HCT116 (cell line): ENCODE results near the gene SEC22A. TPM values are rescaled to one million over a fixed set of nuclear protein-coding genes. Genes with fewer than 3 reads are reported as not detected.

ENCODE experiments used
- ATAC-seq: fragments of 200-7000 bp; cut with Tn5 transposase; 2 replicates; pipeline ENCODE4 v1.9.1; 2020; ENCODE audit warnings: mild to moderate bottlenecking, moderate library complexity
- BruUV-seq: library from RNA; stranded (reverse); fragments of 400-500 nt; replicated peaks from 2 replicates; lab custom pipeline; 2021; lab: Mats Ljungman, UMichigan
- CTCF ChIA-PET: fragments of 300-600 bp; sonication (Branson Sonifier 250); formaldehyde crosslinking; loops from one replicate; lab custom pipeline; 2021; ENCODE audit warnings: antibody characterized with exemption; lab: Charles Lee
- POLR2A ChIA-PET: fragments of 300-600, 350-600 bp; sonication (Branson Sonifier 250); formaldehyde crosslinking; loops from one replicate; lab custom pipeline; 2021; ENCODE audit warnings: antibody characterized with exemption; lab: Charles Lee
- RAD21 ChIA-PET, 2 experiments: fragments of 300-600 bp; sonication (Branson Sonifier 250); formaldehyde crosslinking; loops; one replicate each; lab custom pipeline; 2023; ENCODE audit warnings: low total read pairs in 2 of 2; ENCODE audit not compliant: uncharacterized antibody in 2 of 2, unreplicated experiment in 2 of 2, low non-redundant PET in 1 of 2; lab: Charles Lee
- DNase-seq: peaks from one replicate; pipeline ENCODE4 v3.0.0-alpha.2; 2010; ENCODE audit warnings: low read depth, low spot score
- H2AFZ ChIP-seq: fragments of 200-600 bp; shearing (Covaris generic), sonication (generic); 2 replicates; pipeline ENCODE4 v1.6.1; 2017; ENCODE audit warnings: low read depth, mixed run types, mixed read lengths, antibody characterized with exemption, low read length; ENCODE audit not compliant: poor library complexity, severe bottlenecking
- H3K27ac ChIP-seq: 2 replicates; pipeline ENCODE4 v1.5.1; 2012; ENCODE audit warnings: low read depth, low read length
- H3K27me3 ChIP-seq: fragments of 200-600 bp; sonication (generic); 2 replicates; pipeline ENCODE4 v1.6.1; 2016; ENCODE audit warnings: mixed run types, low read length, mixed read lengths; ENCODE audit not compliant: insufficient read depth
- H3K36me3 ChIP-seq, 2 experiments: fragments of 200-500 bp in 1 of 2; fragments of 200-600 bp in 1 of 2; sonication (Bioruptor generic) in 1 of 2; sonication (generic) in 1 of 2; 2 replicates each; pipeline versions ENCODE4 v1.5.1 to v1.6.1; 2014 to 2016; ENCODE audit warnings: low read length in 2 of 2, inconsistent platforms in 1 of 2, mixed read lengths in 1 of 2, mixed run types in 1 of 2; ENCODE audit not compliant: insufficient read depth in 2 of 2, control insufficient read depth in 1 of 2
- H3K4me1 ChIP-seq, 2 experiments: fragments of 200-600 bp in 1 of 2; sonication (generic) in 1 of 2; 2 replicates each; pipeline versions ENCODE4 v1.5.1 to v1.6.1; 2012 to 2017; ENCODE audit warnings: low read length in 2 of 2, inconsistent platforms in 1 of 2, mild to moderate bottlenecking in 1 of 2, mixed read lengths in 1 of 2, mixed run types in 1 of 2, moderate library complexity in 1 of 2; ENCODE audit not compliant: insufficient read depth in 2 of 2, control insufficient read depth in 1 of 2
- H3K4me2 ChIP-seq: fragments of 200-600 bp; sonication (generic); 2 replicates; pipeline ENCODE4 v1.6.1; 2017; ENCODE audit warnings: mixed run types, low read length, mixed read lengths
- H3K4me3 ChIP-seq, 2 experiments: fragments of 200-600 bp in 1 of 2; sonication (generic) in 1 of 2; replicated peaks in 1 of 2; 2 replicates each; pipeline ENCODE4 v1.5.1; 2011 to 2016; ENCODE audit warnings: low read length in 2 of 2, control low read depth in 1 of 2, low read depth in 1 of 2, mild to moderate bottlenecking in 1 of 2, mixed read lengths in 1 of 2, mixed run types in 1 of 2
- H3K79me2 ChIP-seq: fragments of 200-600 bp; sonication (generic); 2 replicates; pipeline ENCODE4 v1.6.1; 2017; ENCODE audit warnings: mild to moderate bottlenecking, mixed run types, low read length, moderate library complexity, mixed read lengths; ENCODE audit not compliant: insufficient read depth
- H3K9ac ChIP-seq: fragments of 200-600 bp; sonication (generic); 2 replicates; pipeline ENCODE4 v1.6.1; 2016; ENCODE audit warnings: low read length, mixed read lengths
- H3K9me2 ChIP-seq: fragments of 200-600 bp; sonication (generic), shearing (Covaris generic); 2 replicates; pipeline ENCODE4 v1.6.1; 2017; ENCODE audit warnings: mixed run types, mild to moderate bottlenecking, moderate library complexity; ENCODE audit not compliant: insufficient read depth
- H3K9me3 ChIP-seq, 2 experiments: fragments of 200-500 bp in 1 of 2; fragments of 200-600 bp in 1 of 2; sonication (Bioruptor generic) in 1 of 2; sonication (generic) in 1 of 2; 2 replicates each; pipeline ENCODE4 v1.6.1; 2014 to 2017; ENCODE audit warnings: low read length in 2 of 2, mixed read lengths in 2 of 2, inconsistent platforms in 1 of 2, low read depth in 1 of 2, mild to moderate bottlenecking in 1 of 2, mixed run types in 1 of 2, moderate library complexity in 1 of 2; ENCODE audit not compliant: control insufficient read depth in 1 of 2, insufficient read depth in 1 of 2
- H4K20me1 ChIP-seq: fragments of 200-600 bp; sonication (generic), shearing (Covaris generic); 2 replicates; pipeline ENCODE4 v1.6.1; 2017; ENCODE audit warnings: mixed run types, mild to moderate bottlenecking, moderate library complexity; ENCODE audit not compliant: insufficient read depth
- ATF3 ChIP-seq: IDR thresholded peaks from 2 replicates; pipeline ENCODE4 v1.6.1; 2012
- CBX3 ChIP-seq: IDR thresholded peaks from 2 replicates; pipeline ENCODE4 v1.6.1; 2012; ENCODE audit warnings: low read depth
- CTCF ChIP-seq, 3 experiments: fragments of 200-600 bp in 1 of 3; sonication (generic) in 1 of 3; IDR thresholded peaks in 2 of 3; conservative IDR thresholded peaks in 1 of 3; 2 replicates each; pipeline ENCODE4 v1.5.1; 2012 to 2017; ENCODE audit warnings: low read depth in 2 of 3, low read length in 2 of 3, antibody characterized with exemption in 1 of 3, borderline replicate concordance in 1 of 3, control low read depth in 1 of 3, mild to moderate bottlenecking in 1 of 3, mixed read lengths in 1 of 3, mixed run types in 1 of 3, moderate library complexity in 1 of 3; ENCODE audit not compliant: insufficient read depth in 1 of 3
- ELF1 ChIP-seq: IDR thresholded peaks from 2 replicates; pipeline ENCODE4 v1.6.1; 2012; ENCODE audit warnings: low read depth, borderline replicate concordance
- EZH2 ChIP-seq: fragments of 200-600 bp; sonication (generic); IDR thresholded peaks from 2 replicates; pipeline ENCODE4 v1.6.1; 2017; ENCODE audit warnings: antibody characterized with exemption, mixed run types
- FOSL1 ChIP-seq: IDR thresholded peaks from 2 replicates; pipeline ENCODE4 v1.6.1; 2012; ENCODE audit warnings: low read depth
- POLR2AphosphoS5 ChIP-seq: IDR thresholded peaks from 2 replicates; pipeline ENCODE4 v1.6.1; 2011; ENCODE audit warnings: mild to moderate bottlenecking, low read depth, low read length, moderate library complexity
- RAD21 ChIP-seq: IDR thresholded peaks from 2 replicates; pipeline ENCODE4 v1.6.1; 2012; ENCODE audit warnings: low read depth, mild to moderate bottlenecking
- SIN3A ChIP-seq: IDR thresholded peaks from 2 replicates; pipeline ENCODE4 v1.6.1; 2012; ENCODE audit warnings: low read depth
- SP1 ChIP-seq: IDR thresholded peaks from 2 replicates; pipeline ENCODE4 v1.6.1; 2012; ENCODE audit warnings: low read depth
- SRF ChIP-seq: IDR thresholded peaks from 2 replicates; pipeline ENCODE4 v1.6.1; 2012; ENCODE audit warnings: low read depth
- YY1 ChIP-seq: IDR thresholded peaks from 2 replicates; pipeline ENCODE4 v1.6.1; 2011; ENCODE audit warnings: low read length, low read depth, moderate library complexity, mild to moderate bottlenecking; ENCODE audit not compliant: insufficient replicate concordance; ENCODE audit errors: extremely low read depth
- ZNF274 ChIP-seq: fragments of 200-500 bp; sonication (Bioruptor generic); IDR thresholded peaks from 2 replicates; pipeline ENCODE4 v1.6.1; 2014; ENCODE audit warnings: mild to moderate bottlenecking, low read depth, low read length, inconsistent platforms
- intact Hi-C: fragments of 100-400 bp; cut with micrococcal nuclease; formaldehyde crosslinking; loops from 2 replicates; pipeline ENCODE4 v1.10.0; 2022
- total RNA-seq: library from RNA; stranded (reverse); gene quantifications from one replicate; pipeline ENCODE4 v1.2.1, GENCODE V29; 2021; ENCODE audit not compliant: unreplicated experiment

SEC22A gene
- total RNA-seq, 1 experiment from 2014 or later: 10.6 TPM

- no peak overlapping the region for H3K4me2 ChIP-seq
- H3K79me2 ChIP-seq: no peaks in the 10 kb centered on the region
- no peak overlapping the region for H3K27ac ChIP-seq
- no peak overlapping the region for H3K4me3 ChIP-seq
- no peak overlapping the region for H2AFZ ChIP-seq
- H3K27me3 ChIP-seq: no peaks in the 10 kb centered on the region
- ATAC-seq (no peak), DNase-seq (no peak)
- BruUV-seq: no TSS peak
- H3K9me3 ChIP-seq: no peaks in the 10 kb centered on the region
- H3K36me3 ChIP-seq: peaks cover 31% of the 10 kb centered on the region in 2 experiments; a peak in 3 of 4 replicates
- TF ChIP-seq YY1 (no peak), RAD21 (no peak), ZNF274 (no peak), POLR2AphosphoS5 (no peak), ELF1 (no peak), EZH2 (no peak), CTCF (IDR thresholded peaks at IDR 0.05 in 2 of 3, conservative IDR thresholded peaks at IDR 0.05 in 1 of 3; ENCODE audit: borderline replicate concordance in 1 of 3, insufficient read depth in 1 of 3, low read depth in 2 of 3, low read length in 2 of 3) (no peak), ATF3 (no peak), SP1 (no peak), SRF (no peak), CBX3 (no peak), SIN3A (no peak), FOSL1 (no peak)
- intact Hi-C loops: no loop called here
- no peaks in the 10 kb centered on the region for H3K4me1 ChIP-seq
- no peaks in the 10 kb centered on the region for H3K9me2 ChIP-seq
- POLR2A ChIA-PET: no interaction called here
- no peak overlapping the region for H3K9ac ChIP-seq
- H4K20me1 ChIP-seq: no peaks in the 10 kb centered on the region
- RAD21 ChIA-PET: no interaction called here
- CTCF ChIA-PET: no interaction called here
These were observed 48.4 kb upstream of the SEC22A start for GRCh38 chr3:123153125-123154019.
